ENCODE measurements around the gene CYP2J2.
"Not testable (repeated sequence)": the region's sequence is repeated elsewhere in the genome, so short reads cannot be mapped to it uniquely, and the experiment has no call there.

CYP2J2 gene

GRCh38 chr1:59926381-59927123 is at the start of gene CYP2J2:
TSS of gene CYP2J2 (minus strand) at chr1:59926773. CDS start at chr1:59926746, 27 bp downstream.
- peak; percentile 79 for DNase-seq (ENCODE audit: low spot score)

- no peak for DNase-seq (ENCODE audit: low spot score)
Observed at GRCh38 chr1:59973719-59974118, 47.1 kb upstream of the CYP2J2 start.

GRCh38 chr1:59972216-59972927 is 45.8 kb upstream of the CYP2J2 start:
- no peak for DNase-seq (ENCODE audit: low spot score)

- DNase-seq (ENCODE audit: low spot score): peak; percentile 47
Observed at GRCh38 chr1:59971464-59971911, 44.9 kb upstream of the CYP2J2 start.

GRCh38 chr1:59969542-59970175 is 43.1 kb upstream of the CYP2J2 start:
- not testable (repeated sequence) for DNase-seq (ENCODE audit: low spot score)

GRCh38 chr1:59968746-59969145 is 42.2 kb upstream of the CYP2J2 start:
- not testable (repeated sequence) for DNase-seq (ENCODE audit: low spot score)

GRCh38 chr1:59967780-59968179 is 41.2 kb upstream of the CYP2J2 start:
- no peak for DNase-seq (ENCODE audit: low spot score)

- no peak for DNase-seq (ENCODE audit: low spot score)
Observed at GRCh38 chr1:59967141-59967697, 40.6 kb upstream of the CYP2J2 start.

- no peak for DNase-seq (ENCODE audit: low spot score)
Observed at GRCh38 chr1:59952065-59952464, 25.5 kb upstream of the CYP2J2 start.

- DNase-seq (ENCODE audit: low spot score): no peak
Observed at GRCh38 chr1:59949648-59950047, 23.1 kb upstream of the CYP2J2 start.

- no peak for DNase-seq (ENCODE audit: low spot score)
Observed at GRCh38 chr1:59948990-59949389, 22.4 kb upstream of the CYP2J2 start.

- DNase-seq (ENCODE audit: low spot score): peak; percentile 77
Observed at GRCh38 chr1:59947047-59947938, 20.7 kb upstream of the CYP2J2 start.

- DNase-seq (ENCODE audit: low spot score): no peak
Observed at GRCh38 chr1:59945790-59946189, 19.2 kb upstream of the CYP2J2 start.

- no peak for DNase-seq (ENCODE audit: low spot score)
Observed at GRCh38 chr1:59939393-59939792, 12.8 kb upstream of the CYP2J2 start.

- no peak for DNase-seq (ENCODE audit: low spot score)
Observed at GRCh38 chr1:59937636-59938210, 11.2 kb upstream of the CYP2J2 start.

- no peak for DNase-seq (ENCODE audit: low spot score)
Observed at GRCh38 chr1:59936358-59936821, 9.8 kb upstream of the CYP2J2 start.

- DNase-seq (ENCODE audit: low spot score): no peak
Observed at GRCh38 chr1:59928996-59929395, 2.4 kb upstream of the CYP2J2 start.

GRCh38 chr1:59927213-59927612 is 640 bp upstream of the CYP2J2 start:
- no peak for DNase-seq (ENCODE audit: low spot score)

GRCh38 chr1:59924653-59925052 is 1.9 kb downstream of the CYP2J2 start:
- DNase-seq (ENCODE audit: low spot score): no peak

GRCh38 chr1:59921258-59921899 is 5.2 kb downstream of the CYP2J2 start:
- not testable (repeated sequence) for DNase-seq (ENCODE audit: low spot score)
